Measurements from ENCODE around the gene SLC26A8.

The SLC26A8 gene

DNA sequence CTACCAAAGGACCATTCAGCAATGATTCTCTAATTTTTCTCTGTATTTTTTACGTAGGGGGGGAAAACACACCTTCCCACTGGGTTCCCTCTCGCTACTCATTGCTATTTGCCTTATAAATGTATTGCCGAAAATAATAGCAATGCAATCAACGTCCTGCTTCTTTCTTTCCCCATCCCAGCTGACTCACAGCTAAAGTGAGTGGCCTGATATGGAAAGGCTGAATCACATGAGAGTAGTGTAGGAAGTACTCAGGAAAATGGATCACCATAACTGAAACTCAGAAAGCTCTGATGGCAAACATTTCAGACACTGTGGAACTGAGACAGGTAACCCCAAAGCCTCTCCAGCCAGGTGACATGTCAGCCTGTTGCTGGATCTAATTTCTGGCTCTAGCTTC is 54.3 kb downstream of the SLC26A8 start:
- peak in 1 of 2 donors; percentile 18 for DNase-seq
- peaks cover 2% of the 10 kb centered on the region for H3K79me1 ChIP-seq (ENCODE audit: low read length)
- H4K8ac ChIP-seq (ENCODE audit: low read depth, low read length): no peak overlapping the region
- no peak overlapping the region for H2BK120ac ChIP-seq (ENCODE audit: insufficient read depth, low read length, poor library complexity)
- no peak overlapping the region for H3K9ac ChIP-seq (ENCODE audit: low read length)
- no CpG with 5 or more reads among the region's 4 CpGs for WGBS (ENCODE audit: extremely low coverage, insufficient coverage, insufficient read length)
- peaks cover 2 to 6% of the 10 kb centered on the region in 2 experiments for H3K4me1 ChIP-seq (ENCODE audit: control insufficient read depth in 1 of 2, insufficient read depth in 2 of 2, low read length in 2 of 2)
- H3K9me3 ChIP-seq (ENCODE audit: insufficient read depth, low read depth, low read length): peaks cover 2% of the 10 kb centered on the region
- H3K27ac ChIP-seq (ENCODE audit: low read depth, low read length): no peak overlapping the region
- H4K12ac ChIP-seq (ENCODE audit: low read depth, low read length): no peak overlapping the region
- H3K4me2 ChIP-seq (ENCODE audit: low read length): no peak overlapping the region
- H2AFZ ChIP-seq (ENCODE audit: insufficient read depth, low read length, poor library complexity): no peak overlapping the region
- H2BK5ac ChIP-seq (ENCODE audit: low read depth, low read length, poor library complexity): no peak overlapping the region
- no peaks in the 10 kb centered on the region for H3K79me2 ChIP-seq (ENCODE audit: control insufficient read depth, insufficient read depth, low read length, poor library complexity)
- H3K18ac ChIP-seq (ENCODE audit: low read length): no peak overlapping the region
- no peak overlapping the region for H2AK5ac ChIP-seq (ENCODE audit: low read length)
- H3K14ac ChIP-seq (ENCODE audit: low read length): no peak overlapping the region
- H3K23ac ChIP-seq (ENCODE audit: low read length): no peak overlapping the region
- H3K4me3 ChIP-seq (ENCODE audit: low read depth, low read length): no peak overlapping the region
- H2BK12ac ChIP-seq (ENCODE audit: low read length): no peak overlapping the region
- no peak overlapping the region for H4K91ac ChIP-seq (ENCODE audit: low read depth, low read length)
- H3K4ac ChIP-seq (ENCODE audit: low read depth, low read length): no peak overlapping the region
- H3K27me3 ChIP-seq (ENCODE audit: insufficient read depth, low read length): no peaks in the 10 kb centered on the region
- H3K36me3 ChIP-seq (ENCODE audit: control insufficient read depth in 1 of 2, insufficient read depth in 2 of 2, low read length in 2 of 2): no peaks in the 10 kb centered on the region

DNA sequence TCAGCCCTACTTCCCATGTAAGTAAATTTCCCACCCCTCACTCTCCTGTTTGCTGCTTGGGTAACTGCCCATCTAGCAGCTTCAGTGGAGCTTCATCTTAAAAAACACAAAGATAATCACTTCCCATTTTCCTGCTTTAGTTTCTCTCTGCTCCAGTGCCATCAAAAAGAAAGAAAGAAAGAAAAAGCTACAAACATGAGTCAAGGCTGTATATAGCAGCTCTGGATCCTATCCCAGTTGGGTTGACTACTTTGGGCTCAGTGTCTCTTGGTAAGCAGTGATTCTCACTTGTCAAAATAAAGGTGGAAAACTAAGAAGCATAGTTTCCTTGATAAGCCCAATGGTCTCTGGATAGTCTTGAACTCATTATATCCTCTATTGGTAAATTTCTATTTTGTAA is 54.8 kb downstream of the SLC26A8 start:
- Histone ChIP-seq H3K4me3 (ENCODE audit: low read depth, low read length) (no peak overlapping the region), H3K27ac (ENCODE audit: low read depth, low read length) (no peak overlapping the region), H2BK5ac (ENCODE audit: low read depth, low read length, poor library complexity) (no peak overlapping the region), H3K36me3 (ENCODE audit: control insufficient read depth in 1 of 2, insufficient read depth in 2 of 2, low read length in 2 of 2) (no peaks in the 10 kb centered on the region), H3K4me1 (ENCODE audit: control insufficient read depth in 1 of 2, insufficient read depth in 2 of 2, low read length in 2 of 2) (peaks cover 2 to 6% of the 10 kb centered on the region in 2 experiments), H3K14ac (ENCODE audit: low read length) (no peak overlapping the region), H3K18ac (ENCODE audit: low read length) (no peak overlapping the region), H2BK12ac (ENCODE audit: low read length) (no peak overlapping the region), H4K91ac (ENCODE audit: low read depth, low read length) (no peak overlapping the region), H3K4ac (ENCODE audit: low read depth, low read length) (no peak overlapping the region), H2BK120ac (ENCODE audit: insufficient read depth, low read length, poor library complexity) (no peak overlapping the region), H3K9me3 (ENCODE audit: insufficient read depth, low read depth, low read length) (peaks cover 2% of the 10 kb centered on the region), H3K79me1 (ENCODE audit: low read length) (peaks cover 2% of the 10 kb centered on the region), H3K4me2 (ENCODE audit: low read length) (no peak overlapping the region), H3K79me2 (ENCODE audit: control insufficient read depth, insufficient read depth, low read length, poor library complexity) (no peaks in the 10 kb centered on the region), H4K8ac (ENCODE audit: low read depth, low read length) (no peak overlapping the region), H3K27me3 (ENCODE audit: insufficient read depth, low read length) (no peaks in the 10 kb centered on the region), H4K12ac (ENCODE audit: low read depth, low read length) (no peak overlapping the region), H2AK5ac (ENCODE audit: low read length) (no peak overlapping the region), H2AFZ (ENCODE audit: insufficient read depth, low read length, poor library complexity) (no peak overlapping the region), H3K9ac (ENCODE audit: low read length) (no peak overlapping the region), H3K23ac (ENCODE audit: low read length) (no peak overlapping the region)
- no peak for DNase-seq

DNA sequence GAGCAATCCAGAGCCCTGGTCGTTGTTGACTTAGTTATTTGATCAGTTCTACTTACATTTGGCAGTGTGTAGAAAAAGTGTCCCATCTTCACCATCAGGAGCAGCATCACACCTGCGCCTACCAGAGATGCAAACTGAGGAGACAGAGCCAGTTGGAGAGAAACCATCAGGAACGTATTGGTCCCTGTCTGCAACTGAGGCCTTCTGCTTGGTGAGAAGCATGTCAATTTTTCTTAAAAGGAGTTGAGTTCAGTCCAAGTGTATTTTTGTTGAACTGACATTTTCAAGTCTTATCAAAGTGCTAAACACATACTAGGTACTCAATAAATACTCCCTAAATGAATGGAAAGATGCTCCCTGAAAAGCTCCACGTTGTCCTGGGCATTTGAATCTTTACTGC is 55.6 kb downstream of the SLC26A8 start:
- no peaks in the 10 kb centered on the region for H3K36me3 ChIP-seq (ENCODE audit: control insufficient read depth in 1 of 2, insufficient read depth in 2 of 2, low read length in 2 of 2)
- H2BK12ac ChIP-seq (ENCODE audit: low read length): no peak overlapping the region
- H4K12ac ChIP-seq (ENCODE audit: low read depth, low read length): no peak overlapping the region
- H4K8ac ChIP-seq (ENCODE audit: low read depth, low read length): no peak overlapping the region
- H3K27me3 ChIP-seq (ENCODE audit: insufficient read depth, low read length): no peaks in the 10 kb centered on the region
- WGBS (ENCODE audit: extremely low coverage, insufficient coverage, insufficient read length): no CpG with 5 or more reads among the region's 4 CpGs
- no peak overlapping the region for H2BK120ac ChIP-seq (ENCODE audit: insufficient read depth, low read length, poor library complexity)
- no peak overlapping the region for H3K4me2 ChIP-seq (ENCODE audit: low read length)
- no peak overlapping the region for H4K91ac ChIP-seq (ENCODE audit: low read depth, low read length)
- no peak for DNase-seq
- no peak overlapping the region for H2BK5ac ChIP-seq (ENCODE audit: low read depth, low read length, poor library complexity)
- no peak overlapping the region for H3K14ac ChIP-seq (ENCODE audit: low read length)
- no peak overlapping the region for H2AFZ ChIP-seq (ENCODE audit: insufficient read depth, low read length, poor library complexity)
- no peak overlapping the region for H3K18ac ChIP-seq (ENCODE audit: low read length)
- no peak overlapping the region for H3K27ac ChIP-seq (ENCODE audit: low read depth, low read length)
- peaks cover 2% of the 10 kb centered on the region for H3K9me3 ChIP-seq (ENCODE audit: insufficient read depth, low read depth, low read length)
- H3K4me1 ChIP-seq (ENCODE audit: control insufficient read depth in 1 of 2, insufficient read depth in 2 of 2, low read length in 2 of 2): peaks cover 0 to 5% of the 10 kb centered on the region in 2 experiments
- no peak overlapping the region for H3K23ac ChIP-seq (ENCODE audit: low read length)
- no peak overlapping the region for H3K4ac ChIP-seq (ENCODE audit: low read depth, low read length)
- no peak overlapping the region for H2AK5ac ChIP-seq (ENCODE audit: low read length)
- no peaks in the 10 kb centered on the region for H3K79me2 ChIP-seq (ENCODE audit: control insufficient read depth, insufficient read depth, low read length, poor library complexity)
- peaks cover under 1% of the 10 kb centered on the region for H3K79me1 ChIP-seq (ENCODE audit: low read length)
- no peak overlapping the region for H3K4me3 ChIP-seq (ENCODE audit: low read depth, low read length)
- H3K9ac ChIP-seq (ENCODE audit: low read length): no peak overlapping the region

DNA sequence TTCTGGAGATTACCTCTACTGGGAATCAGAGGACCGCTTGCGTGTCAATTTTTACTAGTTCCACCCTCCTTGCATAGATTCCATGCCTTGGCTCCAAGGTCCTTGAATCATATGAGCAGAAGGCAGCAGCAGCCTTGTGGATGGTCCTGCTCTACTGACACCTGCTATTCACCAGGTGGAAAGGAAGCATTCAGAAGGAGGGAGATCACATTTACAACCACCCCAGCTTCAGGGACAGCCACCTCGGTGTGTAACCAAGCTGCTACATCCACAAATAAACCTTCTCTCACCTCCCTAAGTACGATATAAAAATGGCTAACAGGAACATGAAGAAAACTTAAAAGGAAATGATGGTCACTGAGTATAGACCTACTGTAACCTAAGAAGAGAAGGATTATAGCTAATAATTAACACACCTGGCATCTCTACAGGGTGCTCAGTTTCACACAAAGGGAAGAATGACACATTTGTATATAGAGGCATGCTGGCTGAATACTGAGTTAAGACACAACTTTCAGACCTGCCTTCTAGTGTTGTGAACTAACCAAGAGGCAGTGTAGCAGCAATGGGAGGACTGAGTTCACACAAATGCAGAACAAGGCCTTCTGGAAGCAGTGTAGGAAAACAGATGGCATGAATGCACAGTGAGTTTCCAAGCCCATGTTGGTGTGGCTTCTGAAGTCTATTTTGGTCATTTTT is 57.2 kb downstream of the SLC26A8 start:
- Histone ChIP-seq H3K18ac (ENCODE audit: low read length) (no peak overlapping the region), H3K4me3 (ENCODE audit: low read depth, low read length) (no peak overlapping the region), H3K79me1 (ENCODE audit: low read length) (peaks cover 4% of the 10 kb centered on the region), H2BK12ac (ENCODE audit: low read length) (no peak overlapping the region), H3K9me3 (ENCODE audit: insufficient read depth, low read depth, low read length) (peaks cover 2% of the 10 kb centered on the region), H3K4me1 (ENCODE audit: control insufficient read depth in 1 of 2, insufficient read depth in 2 of 2, low read length in 2 of 2) (peaks cover 2 to 10% of the 10 kb centered on the region in 2 experiments), H3K27me3 (ENCODE audit: insufficient read depth, low read length) (no peaks in the 10 kb centered on the region), H3K27ac (ENCODE audit: low read depth, low read length) (no peak overlapping the region), H4K91ac (ENCODE audit: low read depth, low read length) (no peak overlapping the region), H3K23ac (ENCODE audit: low read length) (no peak overlapping the region), H2AFZ (ENCODE audit: insufficient read depth, low read length, poor library complexity) (no peak overlapping the region), H3K4me2 (ENCODE audit: low read length) (no peak overlapping the region), H4K8ac (ENCODE audit: low read depth, low read length) (no peak overlapping the region), H2AK5ac (ENCODE audit: low read length) (no peak overlapping the region), H3K36me3 (ENCODE audit: control insufficient read depth in 1 of 2, insufficient read depth in 2 of 2, low read length in 2 of 2) (no peaks in the 10 kb centered on the region), H2BK120ac (ENCODE audit: insufficient read depth, low read length, poor library complexity) (no peak overlapping the region), H3K9ac (ENCODE audit: low read length) (no peak overlapping the region), H3K4ac (ENCODE audit: low read depth, low read length) (no peak overlapping the region), H4K12ac (ENCODE audit: low read depth, low read length) (no peak overlapping the region), H3K14ac (ENCODE audit: low read length) (no peak overlapping the region), H2BK5ac (ENCODE audit: low read depth, low read length, poor library complexity) (no peak overlapping the region), H3K79me2 (ENCODE audit: control insufficient read depth, insufficient read depth, low read length, poor library complexity) (no peaks in the 10 kb centered on the region)
- DNase-seq: no peak
- WGBS (ENCODE audit: extremely low coverage, insufficient coverage, insufficient read length): no CpG with 5 or more reads among the region's 4 CpGs

Data from trophoblast cell (in vitro differentiated cells and primary cell).